ENCODE data around the gene KIR3DL3.
"Not testable (repeated sequence)": the region's sequence is repeated elsewhere in the genome, so short reads cannot be mapped to it uniquely, and the experiment has no call there.

Gene KIR3DL3

GRCh38 chr19:54731191-54731590 lies 6.9 kb downstream of the KIR3DL3 start:
- DNase-seq (no peak), ATAC-seq (no peak)

GRCh38 chr19:54738306-54738705 lies 14.1 kb downstream of the KIR3DL3 start, which contains the start of gene KIR2DL3:
TSS of gene KIR2DL3 (plus strand) at chr19:54738513. CDS start at chr19:54738546, 33 bp downstream.
- not testable (repeated sequence) for DNase-seq, ATAC-seq

- DNase-seq (no peak), ATAC-seq (no peak)
Observed at GRCh38 chr19:54738715-54739114, 14.5 kb downstream of the KIR3DL3 start.

- ATAC-seq = peak; percentile 43
- no peak for DNase-seq
Observed at GRCh38 chr19:54739587-54740497, 15.6 kb downstream of the KIR3DL3 start.

- DNase-seq, ATAC-seq: not testable (repeated sequence)
Observed at GRCh38 chr19:54741950-54742349, 17.7 kb downstream of the KIR3DL3 start.

GRCh38 chr19:54744080-54744479 lies 19.8 kb downstream of the KIR3DL3 start:
- not testable (repeated sequence) for ATAC-seq, DNase-seq

- ATAC-seq, DNase-seq: not testable (repeated sequence)
Observed at GRCh38 chr19:54747614-54748322, 23.5 kb downstream of the KIR3DL3 start.

- DNase-seq = not testable (repeated sequence)
Observed at GRCh38 chr19:54750276-54750675, 26.0 kb downstream of the KIR3DL3 start.

GRCh38 chr19:54756204-54757110 lies 32.2 kb downstream of the KIR3DL3 start:
- ATAC-seq, DNase-seq: not testable (repeated sequence)

More at GRCh38 chr19:54750276-54750675, 26.0 kb downstream of the KIR3DL3 start:
- ATAC-seq = not testable (repeated sequence)

- DNase-seq, ATAC-seq: not testable (repeated sequence)
Observed at GRCh38 chr19:54758577-54758976, 34.3 kb downstream of the KIR3DL3 start.

GRCh38 chr19:54764219-54764618 lies 40.0 kb downstream of the KIR3DL3 start:
- DNase-seq, ATAC-seq: not testable (repeated sequence)

- ATAC-seq, DNase-seq: not testable (repeated sequence)
Observed at GRCh38 chr19:54766464-54766863, 42.2 kb downstream of the KIR3DL3 start.

- DNase-seq, ATAC-seq: not testable (repeated sequence)
Observed at GRCh38 chr19:54769646-54770045, 45.4 kb downstream of the KIR3DL3 start, which contains the start of gene KIR2DL1. TSS of gene KIR2DL1 (plus strand) at chr19:54769793. CDS start at chr19:54769851, 58 bp downstream.

GRCh38 chr19:54770511-54770910 lies 46.3 kb downstream of the KIR3DL3 start:
- not testable (repeated sequence) for ATAC-seq, DNase-seq

GRCh38 chr19:54771018-54771960 lies 47.0 kb downstream of the KIR3DL3 start:
- peak; percentile 55 for ATAC-seq
- DNase-seq = not testable (repeated sequence)

- DNase-seq, ATAC-seq: not testable (repeated sequence)
Observed at GRCh38 chr19:54772666-54773065, 48.4 kb downstream of the KIR3DL3 start.

- DNase-seq = not testable (repeated sequence)
- peak; percentile 19 for ATAC-seq
Observed at GRCh38 chr19:54775095-54775815, 51.0 kb downstream of the KIR3DL3 start.

GRCh38 chr19:54775830-54776229 lies 51.6 kb downstream of the KIR3DL3 start:
- not testable (repeated sequence) for ATAC-seq, DNase-seq

GRCh38 chr19:54777851-54778250 lies 53.6 kb downstream of the KIR3DL3 start:
- DNase-seq, ATAC-seq: not testable (repeated sequence)

All from stimulated activated naive CD8-positive, alpha-beta T cell treated with anti-CD3 and anti-CD28 coated beads, Interleukin-15, Interleukin-2, amounts not matched to agents 100 U/mL and 50 U/mL, for 24 hours (primary cell).